Measurements from ENCODE around the gene CRHR2. TPM values are rescaled to one million over a fixed set of nuclear protein-coding genes. Genes with fewer than 3 reads are reported as not detected.

Gene CRHR2
- total RNA-seq, 1 donor from 2014 or later, result 0.34 TPM

DNA sequence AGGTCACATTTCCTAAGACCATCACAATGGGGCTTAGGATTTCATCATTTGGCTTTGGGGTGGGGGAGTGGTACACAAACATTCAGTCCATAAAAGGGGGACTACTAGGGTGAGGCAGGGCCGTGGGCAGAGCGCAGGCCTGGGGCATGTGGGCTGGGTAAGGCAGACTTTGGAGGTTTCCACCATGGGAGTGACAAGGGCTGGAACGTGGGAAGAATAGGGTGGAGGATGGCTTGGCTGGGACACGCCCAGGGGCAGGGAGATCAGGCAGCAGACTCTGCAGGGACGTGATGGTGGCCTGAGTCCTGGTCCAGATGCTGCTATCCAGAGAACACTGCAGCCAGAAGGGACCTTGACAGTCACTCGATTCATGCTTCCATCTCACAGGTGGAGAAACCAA is 24.7 kb upstream of the CRHR2 start:
- no peak for DNase-seq (ENCODE audit: low spot score)

DNA sequence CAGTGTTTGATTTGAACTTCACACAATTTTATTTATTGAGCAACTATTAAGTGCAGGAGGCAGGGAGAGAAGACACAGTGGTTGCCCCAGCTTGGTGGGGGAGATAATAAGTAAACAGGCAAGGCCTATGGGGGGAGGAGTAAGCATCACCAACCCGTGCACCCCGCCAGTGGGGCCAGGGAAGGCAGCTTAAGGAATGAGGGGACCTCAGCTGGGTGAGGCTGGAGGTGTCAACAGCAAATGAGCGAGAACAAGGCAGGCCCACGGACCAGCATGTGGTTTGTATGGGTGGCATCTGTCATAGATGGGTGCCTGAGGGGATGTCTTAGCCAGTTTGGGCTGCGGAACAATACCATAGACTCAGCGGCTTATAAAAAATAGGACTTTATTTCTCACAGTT is 24.1 kb upstream of the CRHR2 start:
- no peak for DNase-seq (ENCODE audit: low spot score)

DNA sequence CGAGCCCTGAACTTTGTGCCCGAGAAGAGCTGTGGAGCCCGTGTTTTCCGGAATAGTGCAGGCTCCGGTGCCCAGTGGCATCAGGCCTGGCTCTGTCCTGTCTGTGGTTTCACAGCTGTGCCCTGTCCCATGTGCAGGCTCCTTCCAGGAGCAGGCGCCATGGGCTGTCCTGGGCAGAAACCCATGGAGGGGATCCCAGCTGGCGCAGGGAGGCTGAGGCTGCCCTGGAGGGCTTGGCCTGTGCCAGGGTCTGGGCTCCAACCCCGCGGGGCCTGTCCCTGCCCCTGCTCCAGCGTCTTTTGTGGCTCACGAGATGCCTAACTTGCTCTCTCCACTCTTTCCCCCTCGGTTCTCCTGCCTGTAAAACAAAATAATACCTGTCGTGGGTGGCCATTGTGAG is 23.3 kb upstream of the CRHR2 start:
- DNase-seq (ENCODE audit: low spot score), result no peak

DNA sequence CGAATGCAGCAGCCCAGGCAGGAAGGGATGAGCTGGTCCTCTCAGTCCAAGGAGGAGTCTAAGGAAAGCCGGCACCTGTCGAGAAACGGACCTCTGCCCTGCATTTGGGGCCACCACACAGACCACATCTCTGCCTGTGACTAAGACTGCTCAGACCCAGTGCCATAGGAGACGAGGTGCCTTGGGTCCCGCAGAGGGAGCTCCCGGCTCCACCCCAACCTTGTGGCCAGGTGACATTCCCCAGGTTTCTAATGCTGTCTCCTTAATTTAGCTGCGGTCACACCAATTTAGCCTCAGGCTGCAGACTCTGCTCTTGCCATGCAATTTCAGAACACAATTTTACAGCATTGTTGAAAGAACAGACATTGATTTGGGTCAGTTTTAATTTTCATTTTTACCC is 22.8 kb upstream of the CRHR2 start:
- no peak for DNase-seq (ENCODE audit: low spot score)

DNA sequence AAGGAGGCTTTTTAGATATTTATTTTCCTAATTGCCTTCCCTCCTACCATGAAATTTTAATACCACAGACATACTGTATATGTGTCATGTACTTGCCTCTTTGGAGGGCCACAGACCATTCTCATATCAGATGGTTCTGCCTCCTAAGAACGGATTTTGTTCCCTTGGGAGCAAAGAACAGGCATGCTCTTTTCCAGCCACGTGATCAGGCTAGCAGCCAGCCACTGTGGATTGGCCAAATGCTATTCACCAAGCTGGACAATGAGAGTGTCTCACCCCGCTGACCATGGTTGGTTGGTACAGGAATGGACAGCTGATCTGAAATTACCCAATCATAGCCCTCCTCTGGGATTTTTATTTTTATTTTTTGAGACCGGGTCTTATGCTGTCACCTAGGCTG is 21.5 kb upstream of the CRHR2 start:
- no peak for DNase-seq (ENCODE audit: low spot score)

DNA sequence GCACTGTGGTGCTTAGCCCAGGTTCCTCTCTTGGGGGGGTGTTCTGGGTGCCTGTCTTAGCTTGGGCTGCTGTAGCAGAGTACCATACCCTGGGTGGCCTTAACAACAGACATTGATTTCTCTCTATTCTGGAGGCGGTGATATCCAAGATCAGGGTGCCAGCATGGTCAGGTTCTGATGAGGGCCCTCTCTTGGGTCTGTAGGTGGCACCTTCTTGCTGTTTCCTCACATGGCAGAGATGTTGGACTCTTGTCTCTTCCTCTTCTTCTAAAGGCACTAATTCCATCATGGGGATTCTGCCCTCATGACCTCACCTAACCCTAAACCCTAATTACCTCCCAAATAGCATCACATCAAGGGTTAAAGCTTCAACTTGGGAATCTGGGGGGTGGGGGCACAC is 19.9 kb upstream of the CRHR2 start:
- DNase-seq (ENCODE audit: low spot score), result no peak

DNA sequence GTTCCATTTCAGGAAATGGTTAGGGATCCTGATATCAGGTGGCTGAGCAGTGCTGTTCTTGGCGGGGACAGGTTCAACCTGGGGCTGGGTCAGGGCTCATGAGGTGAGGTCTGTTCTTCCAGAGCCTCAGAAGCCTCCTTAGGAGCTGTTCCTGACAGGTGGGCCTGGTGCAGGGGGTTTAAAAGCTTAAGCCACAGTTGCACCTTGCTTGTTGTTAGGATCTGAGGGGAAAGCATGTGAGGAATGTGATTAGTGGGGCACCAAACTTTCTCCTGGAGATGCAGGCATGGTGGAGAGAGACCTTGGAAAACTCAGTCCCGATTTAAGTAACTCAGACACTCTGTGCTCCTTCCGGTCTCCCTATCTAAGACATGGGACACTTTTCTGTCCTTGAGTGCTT is 18.7 kb upstream of the CRHR2 start:
- no peak for DNase-seq (ENCODE audit: low spot score)

DNA sequence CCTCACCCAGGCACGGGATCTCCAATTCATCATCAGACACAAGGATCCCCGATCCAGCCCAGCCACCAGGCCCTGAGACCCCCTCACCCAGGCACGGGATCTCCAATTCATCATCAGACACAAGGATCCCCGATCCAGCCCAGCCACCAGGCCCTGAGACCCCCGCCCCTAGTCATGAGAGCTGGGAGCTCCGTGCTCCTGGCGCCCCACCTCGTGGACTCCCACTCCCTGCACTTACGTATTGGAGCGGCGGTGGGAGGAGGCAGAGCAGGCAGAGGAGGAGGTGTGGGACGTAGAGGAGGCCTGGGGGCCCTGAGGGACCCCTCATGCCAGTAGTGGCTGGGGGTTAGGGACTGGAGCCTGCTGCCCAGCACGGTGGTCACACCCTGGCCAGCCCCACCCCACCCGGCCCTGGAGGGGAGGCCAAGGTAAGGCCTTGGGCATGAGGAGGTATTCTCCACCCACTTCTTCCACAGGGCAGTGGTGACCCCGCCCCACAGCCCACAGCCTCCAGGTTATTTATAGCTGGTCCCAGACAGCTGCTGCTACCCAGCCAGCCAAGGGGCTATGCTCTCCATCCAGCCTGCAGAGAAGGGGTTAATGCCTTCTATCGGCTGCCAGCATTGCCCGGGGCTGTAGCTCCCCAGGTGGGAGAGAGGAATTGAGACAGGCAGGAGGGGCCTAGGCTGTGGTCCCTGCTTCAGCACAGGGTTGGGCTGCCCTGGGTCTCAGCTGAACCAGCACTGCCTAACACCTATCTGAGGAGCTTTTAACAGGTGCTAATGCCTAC is 17.6 kb upstream of the CRHR2 start:
- no peak for DNase-seq (ENCODE audit: low spot score)

DNA sequence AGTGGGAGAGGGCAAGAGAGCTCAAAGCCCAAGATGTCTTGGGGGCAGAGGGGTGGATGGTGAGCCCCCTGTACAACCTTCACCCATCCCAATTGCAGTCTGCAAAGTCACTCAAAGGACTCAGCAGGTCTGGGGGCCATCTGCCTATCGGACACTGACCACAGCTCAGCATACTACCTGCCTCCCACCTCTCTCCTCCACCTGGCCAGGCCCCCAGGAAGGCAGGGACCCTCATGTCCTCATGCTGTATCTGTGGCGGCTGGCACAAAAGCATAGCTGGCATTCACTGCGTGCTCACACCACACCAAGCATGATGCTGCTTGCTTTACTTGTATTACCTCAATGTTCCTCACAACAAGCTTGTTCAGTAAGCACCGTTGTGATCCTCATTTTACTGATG is 16.2 kb upstream of the CRHR2 start:
- no peak for DNase-seq (ENCODE audit: low spot score)

DNA sequence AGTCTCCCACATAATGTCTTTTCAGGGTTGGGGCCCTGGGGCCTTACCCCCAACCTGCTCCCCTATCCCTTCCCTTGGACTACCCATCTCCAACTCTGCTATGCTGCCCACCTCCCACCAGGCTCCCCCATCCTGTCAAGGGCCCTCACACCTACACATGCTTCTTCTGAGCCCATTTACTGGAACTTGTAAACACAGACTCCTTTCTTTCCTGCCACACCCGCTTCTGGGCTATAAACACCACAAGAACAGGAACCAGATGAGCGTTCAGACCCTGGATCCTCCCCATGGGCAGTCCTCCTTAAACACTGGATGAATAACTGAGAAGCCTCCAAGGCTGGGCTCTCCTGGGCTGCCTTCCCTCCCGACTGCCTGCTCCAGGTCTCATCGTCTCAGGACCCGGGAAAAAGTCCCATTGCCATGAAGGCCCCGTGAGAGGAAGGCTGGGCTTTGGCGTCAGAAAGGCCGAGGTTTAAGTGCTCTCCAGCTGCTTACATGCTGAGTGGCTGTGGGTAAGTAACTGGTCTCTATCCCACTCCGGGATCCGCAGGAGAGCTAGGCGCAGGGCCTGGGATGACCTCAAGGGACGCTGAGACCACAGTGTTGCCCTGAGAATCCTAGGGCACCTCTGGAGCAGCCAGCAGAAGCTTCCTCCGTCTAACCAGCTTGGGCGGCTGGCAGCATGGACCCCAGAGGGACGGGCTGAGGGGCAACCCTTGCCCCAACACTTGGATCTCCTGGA is 15.6 kb upstream of the CRHR2 start:
- DNase-seq (ENCODE audit: low spot score), result no peak

DNA sequence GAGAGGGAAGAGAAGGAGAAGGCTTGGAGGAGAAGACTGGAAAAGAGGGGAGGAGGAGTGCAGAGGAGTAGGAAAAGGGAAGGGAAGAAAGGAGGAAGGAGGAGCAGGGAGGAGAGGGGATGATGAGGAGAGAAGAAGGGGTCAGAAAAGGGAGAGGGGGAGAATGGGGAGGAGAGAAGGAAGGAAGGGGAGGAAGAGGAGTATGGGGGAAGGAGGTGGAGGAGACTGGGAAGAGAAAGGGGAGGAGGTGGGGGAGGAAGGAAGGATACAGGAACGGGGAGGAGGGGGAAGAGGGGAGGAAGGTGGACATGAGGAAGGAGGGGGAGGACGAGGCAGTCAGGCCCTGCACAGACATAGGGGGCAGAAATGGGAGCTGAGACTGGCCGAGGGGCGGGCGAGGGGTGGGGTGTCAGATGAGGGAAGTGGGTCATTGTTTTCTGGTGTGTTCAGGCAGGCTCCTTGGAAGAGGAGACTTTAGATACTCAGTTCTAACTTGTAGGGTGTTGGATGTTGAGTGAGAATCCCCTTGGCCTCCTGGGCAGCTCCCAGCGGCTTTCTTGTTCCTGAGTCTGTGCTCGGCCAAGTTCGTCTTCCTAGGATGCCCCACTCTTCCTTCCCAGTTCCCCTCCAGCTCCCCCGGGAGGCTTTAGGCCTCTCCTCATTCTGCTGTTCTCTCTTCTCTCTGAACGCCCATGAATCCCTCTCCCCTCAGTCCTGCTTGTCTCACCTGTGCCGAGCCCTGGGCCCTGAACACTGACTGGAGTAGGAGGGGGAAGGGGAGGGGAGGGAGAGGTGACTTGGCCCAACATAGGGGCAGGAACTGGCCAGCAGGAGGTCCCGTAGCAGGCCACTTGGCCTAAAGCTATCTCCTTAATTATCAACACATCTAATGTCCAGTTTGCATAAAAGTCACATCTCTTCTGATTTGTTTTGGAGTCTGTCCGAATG is 12.8 kb upstream of the CRHR2 start:
- no peak for DNase-seq (ENCODE audit: low spot score)

DNA sequence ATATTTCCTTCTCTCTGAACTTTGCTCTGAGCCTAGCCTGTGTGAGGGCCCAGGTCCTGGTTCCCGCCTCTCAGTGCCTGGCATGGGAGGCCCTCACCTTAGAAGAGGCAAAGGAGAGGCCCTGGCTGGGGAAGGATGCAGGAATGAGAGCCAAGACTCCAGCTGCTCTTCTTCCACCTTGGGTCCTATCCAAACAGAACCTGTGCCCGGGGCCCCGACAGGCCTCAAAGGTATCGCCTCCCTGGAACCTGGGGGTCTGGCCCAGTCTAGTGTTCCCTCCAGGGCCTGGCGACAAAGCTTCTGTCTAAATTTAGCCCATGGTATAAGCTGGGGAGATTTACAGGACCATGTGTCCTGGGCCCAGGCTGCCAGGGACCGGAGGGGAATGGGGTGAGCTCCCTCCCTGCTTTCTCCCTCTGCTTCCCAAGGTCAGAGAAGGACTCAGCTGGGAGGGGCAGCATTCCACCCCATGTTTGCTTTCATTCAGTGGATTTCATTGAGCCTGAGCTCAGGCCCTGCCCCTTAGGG is 12.0 kb upstream of the CRHR2 start:
- DNase-seq (ENCODE audit: low spot score), result no peak

DNA sequence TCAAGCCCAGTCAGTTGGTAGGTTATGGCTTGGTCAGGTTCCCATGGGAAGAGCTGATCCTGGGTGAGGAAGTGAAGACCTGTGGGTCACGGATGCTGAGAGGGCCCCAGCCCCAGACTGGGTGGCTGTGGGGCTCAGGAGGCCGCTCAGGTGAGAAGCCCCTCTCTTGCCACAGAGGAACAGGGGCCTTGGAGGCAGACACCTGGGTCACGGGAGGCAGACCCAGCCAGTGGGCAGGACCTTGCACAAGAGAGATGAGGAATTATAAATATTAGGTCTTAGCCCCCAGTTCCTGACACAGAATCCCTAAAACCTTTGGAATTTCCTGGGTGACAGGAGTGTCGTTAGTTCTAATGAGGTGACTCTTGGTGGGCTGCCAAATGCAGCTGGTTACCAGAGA is 10.6 kb upstream of the CRHR2 start:
- no peak for DNase-seq (ENCODE audit: low spot score)

DNA sequence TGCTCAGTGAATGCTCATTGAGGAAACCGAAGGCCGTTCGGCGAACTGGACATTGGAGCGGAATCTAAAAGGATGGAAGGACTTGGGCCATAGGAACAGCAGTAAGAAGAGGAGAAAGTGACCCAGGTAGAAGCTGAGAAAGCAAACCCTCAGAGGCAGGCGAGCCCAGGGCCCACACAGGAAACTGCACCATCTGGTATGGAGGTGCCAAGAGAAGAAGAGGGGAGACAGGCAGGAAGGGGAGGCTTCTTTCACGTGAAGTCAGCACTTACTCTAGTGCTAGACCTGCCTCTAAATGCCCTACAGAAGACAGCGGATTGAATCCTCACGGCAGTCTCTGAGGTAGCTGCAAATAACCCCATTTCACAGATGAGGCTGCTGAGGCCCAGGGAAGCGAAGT is 10.2 kb upstream of the CRHR2 start:
- DNase-seq (ENCODE audit: low spot score), result no peak

DNA sequence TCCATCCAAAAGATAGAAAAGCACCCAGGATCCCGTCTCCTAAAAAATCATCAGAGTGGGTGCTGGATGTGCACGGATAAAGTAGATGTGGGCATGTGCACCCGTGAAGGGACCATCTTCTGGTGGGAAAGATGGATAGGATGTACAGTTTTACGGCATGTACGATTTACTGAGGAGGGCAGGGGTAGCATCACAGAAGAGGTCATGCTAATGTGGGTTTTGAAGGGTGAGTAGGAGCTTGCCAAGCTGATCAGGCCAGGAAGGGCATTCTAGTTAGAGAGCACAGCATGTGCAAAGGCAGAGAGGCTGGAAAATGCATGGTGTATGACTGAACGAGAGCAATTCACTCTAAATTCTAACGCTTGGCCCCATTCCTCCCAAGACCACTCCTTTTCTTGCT is 7.8 kb upstream of the CRHR2 start:
- no peak for DNase-seq (ENCODE audit: low spot score)

DNA sequence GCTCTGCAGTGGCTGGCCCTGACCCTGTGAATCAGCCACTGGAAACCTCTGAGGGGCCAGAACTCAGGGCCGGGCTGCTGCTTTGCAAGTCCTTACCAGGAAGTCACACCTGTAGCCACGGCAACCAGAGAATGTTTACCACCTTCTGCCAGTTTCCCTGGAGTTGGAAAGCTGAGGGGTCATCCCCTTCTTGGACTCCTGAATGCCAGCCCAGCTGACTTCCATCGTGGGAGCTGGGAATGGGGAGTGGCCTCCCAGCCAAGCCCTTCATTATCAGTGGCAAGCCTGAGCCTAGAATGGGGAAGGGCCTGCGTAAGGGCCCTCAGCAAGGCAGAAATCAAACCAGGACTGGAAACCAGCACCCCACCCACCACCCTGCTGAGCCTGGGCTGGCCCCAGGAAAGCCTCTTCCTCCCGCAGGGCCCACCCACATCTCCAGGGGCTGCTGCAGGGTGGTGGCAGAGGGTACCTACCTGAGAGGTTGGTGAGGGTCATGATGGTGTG is 6.5 kb upstream of the CRHR2 start:
- no peak for DNase-seq (ENCODE audit: low spot score)

DNA sequence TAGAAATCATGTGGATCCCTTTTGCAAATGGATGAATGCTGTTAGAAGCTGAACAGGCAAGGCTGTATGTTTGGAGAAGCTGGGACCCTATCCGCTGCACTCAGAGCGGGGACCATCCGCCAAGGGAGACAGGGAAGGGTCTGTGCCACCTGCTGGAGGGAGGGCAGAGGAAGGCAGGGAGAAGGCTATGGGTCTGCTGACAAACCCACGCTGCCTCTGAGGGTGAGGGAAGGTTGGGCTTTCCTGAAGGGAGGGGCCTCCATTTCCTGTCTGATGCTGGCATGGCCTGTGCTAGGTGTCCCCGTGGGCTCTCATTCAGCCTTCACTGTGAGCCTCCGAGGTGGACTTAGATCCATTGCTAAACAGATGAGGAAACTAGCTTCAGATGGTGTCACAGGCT is 5.3 kb upstream of the CRHR2 start:
- DNase-seq (ENCODE audit: low spot score), result no peak

DNA sequence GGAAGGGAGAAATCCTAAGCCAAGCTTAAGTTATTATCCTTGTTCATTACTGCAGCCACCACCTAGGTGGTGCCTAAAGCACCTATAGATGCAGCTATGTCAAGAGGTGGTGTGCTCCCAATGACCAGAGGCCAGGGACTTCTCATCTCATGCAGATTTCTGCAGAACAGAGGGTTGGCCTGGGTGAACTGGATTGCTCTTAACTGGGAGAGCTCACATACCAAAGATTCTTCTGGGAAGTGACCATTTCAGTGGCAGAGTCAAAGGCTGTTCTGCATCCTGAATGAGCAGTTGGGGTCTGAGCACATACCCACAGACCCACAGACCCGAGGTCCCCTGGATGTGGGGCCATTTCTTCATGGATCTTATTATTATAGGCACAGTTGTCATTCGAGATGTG is 2.1 kb upstream of the CRHR2 start:
- DNase-seq (ENCODE audit: low spot score), result no peak

DNA sequence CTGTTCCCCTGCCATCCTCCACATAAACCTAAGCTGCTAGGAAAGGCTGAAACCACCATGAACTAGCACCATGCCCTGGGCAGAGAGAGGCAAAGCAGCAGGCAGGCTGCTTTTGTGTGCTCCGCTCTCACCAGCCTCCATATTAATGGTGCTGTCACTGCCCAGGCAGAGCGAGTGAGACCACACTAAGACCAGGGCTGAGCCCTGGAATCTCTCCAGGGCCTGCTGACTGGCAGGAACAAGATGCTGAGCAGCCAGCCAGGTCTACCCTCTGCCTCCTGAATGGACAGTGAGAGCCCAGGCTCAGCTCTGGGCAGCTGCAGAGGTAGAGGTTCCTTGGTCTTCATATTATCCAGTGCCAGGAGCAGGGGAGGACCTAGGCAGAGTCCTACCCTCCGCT is 1.6 kb upstream of the CRHR2 start:
- no peak for DNase-seq (ENCODE audit: low spot score)

DNA sequence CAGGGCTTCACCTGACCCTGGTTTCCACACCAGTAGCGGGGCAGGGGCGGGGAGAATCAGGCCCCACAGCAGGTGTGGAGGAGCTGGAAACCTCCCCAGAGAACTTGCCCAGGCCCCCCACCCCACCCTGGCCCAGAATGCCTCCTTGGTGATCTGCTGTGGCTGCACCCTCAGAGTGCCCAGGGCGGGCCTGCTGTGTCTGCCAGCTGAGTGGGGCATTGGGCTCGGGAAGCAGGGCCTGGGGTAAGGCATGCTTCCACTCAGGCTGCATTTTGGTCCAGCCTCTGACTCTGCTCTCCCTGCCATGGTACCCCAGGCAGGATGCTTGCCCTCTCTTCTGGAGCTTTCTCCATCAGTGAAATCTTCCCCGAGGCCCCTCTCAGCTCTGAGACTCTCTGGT is 1.1 kb upstream of the CRHR2 start:
- DNase-seq (ENCODE audit: low spot score), result no peak

DNA sequence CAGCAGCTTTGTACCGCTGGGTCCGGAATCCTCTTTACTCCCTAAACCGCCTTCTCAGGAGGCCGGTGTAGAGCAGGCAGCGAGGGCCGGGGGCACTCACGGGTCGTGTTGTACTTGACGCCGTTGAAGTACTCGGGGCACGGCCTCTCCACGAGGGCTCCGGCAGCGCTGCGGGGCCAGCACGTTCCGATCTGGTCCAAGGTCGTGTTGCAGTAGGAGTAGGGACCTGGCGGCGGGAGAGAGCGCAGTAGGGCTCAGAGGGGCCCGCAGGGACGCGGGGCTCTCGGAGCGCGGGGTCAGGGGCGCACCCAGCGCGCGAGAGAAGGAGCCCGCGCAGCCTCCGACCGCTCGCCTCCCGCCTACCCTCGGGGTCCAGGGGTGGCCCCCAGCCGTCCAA is 443 bp downstream of the CRHR2 start:
- DNase-seq (ENCODE audit: low spot score), result no peak

DNA sequence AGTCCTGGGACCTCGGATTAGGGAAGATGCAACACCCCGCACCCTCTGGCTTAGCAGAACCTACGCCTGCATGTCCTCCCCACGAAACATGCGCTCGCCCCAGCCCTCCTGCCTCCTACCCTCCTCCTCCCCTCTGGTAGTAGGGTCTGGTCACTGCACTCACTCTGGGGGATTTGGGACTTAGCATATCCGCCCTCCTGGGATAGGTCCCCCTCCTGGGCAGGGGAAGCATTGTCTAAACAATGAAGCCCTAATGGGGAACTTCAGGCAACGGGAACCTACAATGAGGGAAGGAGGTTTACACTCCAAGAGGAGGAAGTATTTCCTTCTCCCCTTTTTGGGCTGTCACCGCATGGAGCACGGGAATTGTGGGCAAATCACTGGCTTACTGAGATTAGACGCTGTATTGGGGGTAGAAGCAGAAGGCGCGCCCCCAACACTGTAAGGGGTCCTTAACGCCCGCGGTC is 892 bp downstream of the CRHR2 start:
- DNase-seq (ENCODE audit: low spot score), result no peak

Measured in ureter (tissue), 1 donor.